Activated naive CD4-positive, alpha-beta T cell (primary cell): ENCODE results near the gene CTBS.
"Not testable (repeated sequence)": the region's sequence is repeated elsewhere in the genome, so short reads cannot be mapped to it uniquely, and the experiment has no call there.

Experiments
- DNase-seq, 4 experiments: peaks; one replicate each; lab custom pipeline; 2025; lab: John Stamatoyannopoulos, UW

The CTBS gene

GRCh38 chr1:84573967-84574842 lies at the start of gene CTBS:
Gene CTBS, minus strand, starts transcription at chr1:84574440. Its CDS starts 25 bp downstream, at chr1:84574415.
- peak; percentile 59 to 86 (median 73) for DNase-seq

GRCh38 chr1:84621553-84621952 lies 47.3 kb upstream of the CTBS start:
- DNase-seq: no peak

GRCh38 chr1:84620720-84621313 lies 46.6 kb upstream of the CTBS start:
- DNase-seq: peak; percentile 66 to 81 (median 70)

- DNase-seq: peak in 1 of 4 experiments; percentile 3
Observed at GRCh38 chr1:84619383-84620102, 45.3 kb upstream of the CTBS start.

- no peak for DNase-seq
Observed at GRCh38 chr1:84617349-84617748, 43.1 kb upstream of the CTBS start.

- DNase-seq: no peak
Observed at GRCh38 chr1:84615790-84616189, 41.5 kb upstream of the CTBS start.

- DNase-seq: no peak
Observed at GRCh38 chr1:84613887-84614286, 39.6 kb upstream of the CTBS start.

- DNase-seq: no peak
Observed at GRCh38 chr1:84613026-84613425, 38.8 kb upstream of the CTBS start.

- no peak for DNase-seq
Observed at GRCh38 chr1:84611796-84612195, 37.6 kb upstream of the CTBS start.

- DNase-seq: no peak
Observed at GRCh38 chr1:84611091-84611490, 36.9 kb upstream of the CTBS start.

GRCh38 chr1:84606977-84607376 lies 32.7 kb upstream of the CTBS start:
- DNase-seq: no peak

- DNase-seq: no peak
Observed at GRCh38 chr1:84605157-84605556, 30.9 kb upstream of the CTBS start.

GRCh38 chr1:84603941-84604830 lies 29.9 kb upstream of the CTBS start:
- no peak for DNase-seq

GRCh38 chr1:84603223-84603622 lies 29.0 kb upstream of the CTBS start:
- DNase-seq: no peak

- DNase-seq: no peak
Observed at GRCh38 chr1:84600796-84601195, 26.6 kb upstream of the CTBS start.

- DNase-seq: no peak
Observed at GRCh38 chr1:84598846-84599741, 24.9 kb upstream of the CTBS start.

GRCh38 chr1:84598418-84598817 lies 24.2 kb upstream of the CTBS start:
- no peak for DNase-seq

- no peak for DNase-seq
Observed at GRCh38 chr1:84597011-84597410, 22.8 kb upstream of the CTBS start.

GRCh38 chr1:84594959-84595358 lies 20.7 kb upstream of the CTBS start:
- not testable (repeated sequence) for DNase-seq

- no peak for DNase-seq
Observed at GRCh38 chr1:84587099-84587498, 12.9 kb upstream of the CTBS start.

- no peak for DNase-seq
Observed at GRCh38 chr1:84585803-84586202, 11.6 kb upstream of the CTBS start.
